Kidney capillary endothelial cell (primary cell): ENCODE results near the gene PCDH10.
A peak's percentile ranks its signal among the peaks of the same experiment; 100 is the strongest.

Source experiments
- DNase-seq: peaks from one replicate; pipeline ENCODE4 v3.0.0-alpha.2; 2018; ENCODE audit warnings: low spot score

Gene PCDH10, protein sequence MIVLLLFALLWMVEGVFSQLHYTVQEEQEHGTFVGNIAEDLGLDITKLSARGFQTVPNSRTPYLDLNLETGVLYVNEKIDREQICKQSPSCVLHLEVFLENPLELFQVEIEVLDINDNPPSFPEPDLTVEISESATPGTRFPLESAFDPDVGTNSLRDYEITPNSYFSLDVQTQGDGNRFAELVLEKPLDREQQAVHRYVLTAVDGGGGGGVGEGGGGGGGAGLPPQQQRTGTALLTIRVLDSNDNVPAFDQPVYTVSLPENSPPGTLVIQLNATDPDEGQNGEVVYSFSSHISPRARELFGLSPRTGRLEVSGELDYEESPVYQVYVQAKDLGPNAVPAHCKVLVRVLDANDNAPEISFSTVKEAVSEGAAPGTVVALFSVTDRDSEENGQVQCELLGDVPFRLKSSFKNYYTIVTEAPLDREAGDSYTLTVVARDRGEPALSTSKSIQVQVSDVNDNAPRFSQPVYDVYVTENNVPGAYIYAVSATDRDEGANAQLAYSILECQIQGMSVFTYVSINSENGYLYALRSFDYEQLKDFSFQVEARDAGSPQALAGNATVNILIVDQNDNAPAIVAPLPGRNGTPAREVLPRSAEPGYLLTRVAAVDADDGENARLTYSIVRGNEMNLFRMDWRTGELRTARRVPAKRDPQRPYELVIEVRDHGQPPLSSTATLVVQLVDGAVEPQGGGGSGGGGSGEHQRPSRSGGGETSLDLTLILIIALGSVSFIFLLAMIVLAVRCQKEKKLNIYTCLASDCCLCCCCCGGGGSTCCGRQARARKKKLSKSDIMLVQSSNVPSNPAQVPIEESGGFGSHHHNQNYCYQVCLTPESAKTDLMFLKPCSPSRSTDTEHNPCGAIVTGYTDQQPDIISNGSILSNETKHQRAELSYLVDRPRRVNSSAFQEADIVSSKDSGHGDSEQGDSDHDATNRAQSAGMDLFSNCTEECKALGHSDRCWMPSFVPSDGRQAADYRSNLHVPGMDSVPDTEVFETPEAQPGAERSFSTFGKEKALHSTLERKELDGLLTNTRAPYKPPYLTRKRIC

DNA sequence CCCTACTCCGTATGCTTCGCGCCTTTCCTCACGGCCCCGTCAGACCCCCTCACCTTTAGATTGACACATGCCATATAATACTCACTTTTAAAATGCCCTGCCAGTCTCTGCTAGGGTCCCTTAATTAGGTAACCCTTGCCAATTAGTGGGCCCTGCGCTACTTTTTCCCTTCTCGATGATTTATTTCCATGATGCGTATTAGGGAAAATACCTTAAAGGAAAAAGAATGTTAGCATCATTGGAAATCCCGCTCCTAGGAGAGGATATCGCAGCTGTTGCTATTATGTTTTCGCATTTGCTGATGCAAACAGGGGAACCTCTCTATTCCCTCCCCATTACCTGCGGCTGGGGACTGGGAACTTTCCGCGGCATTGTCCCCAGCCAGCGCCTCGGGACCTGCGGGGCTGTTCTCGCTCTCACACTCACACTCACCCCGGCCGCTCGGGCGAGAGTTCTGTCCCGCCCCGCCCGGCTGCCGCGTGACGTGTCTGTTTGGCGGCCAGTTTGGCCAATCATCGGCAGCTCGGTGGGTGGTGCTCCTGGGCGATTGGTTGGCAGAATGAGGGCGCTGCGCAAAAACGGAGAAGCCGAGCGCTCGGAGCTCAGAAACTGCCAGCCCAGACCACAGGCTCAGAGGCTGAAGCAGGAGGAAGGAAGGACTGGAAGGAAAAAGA is at the start of gene PCDH10:
TSS of gene PCDH10 (plus strand) at position 605 of the 674 bp plus-strand sequence. CDS start 847 bp downstream, outside the sequence.
- peak; percentile 90 for DNase-seq

DNA sequence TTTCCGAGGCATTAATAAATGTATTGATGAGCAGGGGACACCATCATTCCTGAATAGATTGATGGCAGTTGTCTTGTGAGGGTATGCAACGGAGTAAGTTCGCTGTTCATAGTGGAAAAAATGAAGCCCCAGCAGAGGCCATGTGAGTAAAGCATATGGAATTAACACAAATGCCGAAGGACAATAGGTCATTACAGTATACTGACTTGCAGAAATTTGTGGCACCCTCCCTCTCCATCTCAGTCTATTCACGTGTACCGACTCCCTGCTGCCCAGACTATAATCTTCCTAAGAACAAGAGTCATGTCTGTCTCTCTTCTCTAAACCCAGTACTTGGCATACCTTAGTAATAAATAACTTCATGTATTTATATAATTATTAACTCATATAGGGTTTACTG is 47.1 kb upstream of the PCDH10 start:
- no peak for DNase-seq

DNA sequence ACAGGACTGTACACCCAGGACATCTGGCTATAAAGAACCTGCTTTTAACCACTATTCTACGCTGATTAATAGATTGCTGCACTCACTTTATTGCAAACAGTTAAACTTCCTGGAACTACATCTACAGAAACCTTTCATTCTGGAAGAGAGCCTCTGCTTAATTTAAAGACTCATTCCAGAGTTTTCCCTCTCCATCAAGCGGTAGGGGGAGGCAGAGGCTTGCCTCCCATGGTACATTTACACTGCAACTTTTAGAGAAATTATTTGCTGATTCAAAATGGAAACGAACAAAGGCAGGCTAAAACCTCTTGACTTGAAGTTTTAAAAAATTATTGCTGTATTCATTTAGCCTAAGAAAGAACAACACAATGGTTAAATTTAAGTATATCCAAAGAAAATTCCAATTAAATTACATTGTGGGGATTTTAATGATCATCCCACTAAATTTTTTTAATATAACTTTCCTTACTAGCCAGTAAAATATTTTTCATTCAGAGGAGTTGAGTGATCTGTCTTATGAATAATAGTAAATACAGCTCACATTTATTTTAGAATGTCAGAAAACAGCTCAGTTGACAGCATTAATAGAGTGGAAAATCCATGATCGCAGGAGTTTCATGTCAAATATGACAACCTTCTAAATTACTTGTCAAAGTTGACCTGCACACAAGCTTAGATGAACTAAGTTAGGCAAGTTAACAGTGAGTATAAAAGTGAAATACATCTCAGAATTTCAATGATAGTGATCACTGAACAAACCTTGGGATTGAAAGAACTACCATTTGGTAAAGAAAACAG is 46.3 kb upstream of the PCDH10 start:
- no peak for DNase-seq

DNA sequence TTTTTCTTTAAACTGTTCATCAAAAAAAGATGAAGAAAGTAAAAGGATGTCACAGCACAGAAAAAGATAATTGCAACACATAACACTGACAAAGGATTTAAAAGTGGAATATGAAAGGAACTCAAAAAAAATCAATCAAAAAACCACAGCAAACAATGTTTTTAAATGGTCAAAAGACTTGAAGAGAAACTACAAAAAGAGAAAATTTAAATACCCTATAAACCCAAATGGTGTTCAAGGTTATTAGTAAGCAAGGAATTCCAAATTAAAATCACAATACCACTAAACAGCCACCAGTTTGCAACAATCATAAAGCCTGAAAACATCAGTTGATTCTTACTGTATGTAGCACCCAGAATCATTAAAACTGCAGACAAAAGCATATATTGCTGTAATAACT is 36.5 kb upstream of the PCDH10 start:
- no peak for DNase-seq

DNA sequence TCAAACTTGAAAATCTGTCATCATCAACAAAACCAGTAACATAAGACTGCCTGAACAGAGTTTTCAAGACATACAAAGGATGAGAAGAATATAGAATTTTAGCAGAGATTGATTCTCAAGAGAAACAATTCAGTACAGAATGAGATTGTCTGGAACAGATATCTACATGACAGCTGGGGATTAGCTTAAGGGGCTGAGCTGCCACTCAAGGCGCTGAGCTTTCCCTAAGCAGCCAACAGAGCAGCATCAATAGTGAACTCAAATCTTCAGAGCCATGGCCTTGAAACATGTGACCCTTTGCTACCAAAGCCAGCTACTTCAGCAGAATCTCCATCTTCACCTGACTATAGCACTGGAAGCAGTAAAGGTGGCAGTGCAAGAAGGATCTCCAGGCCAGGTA is 24.3 kb upstream of the PCDH10 start:
- DNase-seq = no peak

DNA sequence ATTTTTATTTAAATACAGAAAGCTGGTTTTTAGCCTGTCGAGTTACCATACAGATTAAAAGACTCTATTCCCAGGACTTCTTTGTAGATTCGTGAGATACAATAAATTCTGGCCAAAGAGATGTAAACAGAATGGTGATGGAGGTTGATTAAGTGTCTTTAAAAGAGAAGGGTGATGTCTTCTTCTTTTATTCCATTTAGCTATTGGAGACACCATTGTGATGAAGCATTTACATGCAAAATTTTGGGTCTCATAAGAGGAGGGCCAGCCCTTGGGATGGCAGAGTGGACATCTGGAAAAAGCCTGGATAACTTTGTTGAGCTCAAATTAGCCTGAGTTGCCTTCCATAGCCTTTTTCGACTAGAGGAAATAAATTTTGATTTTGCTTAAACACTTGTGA is 21.6 kb upstream of the PCDH10 start:
- no peak for DNase-seq

DNA sequence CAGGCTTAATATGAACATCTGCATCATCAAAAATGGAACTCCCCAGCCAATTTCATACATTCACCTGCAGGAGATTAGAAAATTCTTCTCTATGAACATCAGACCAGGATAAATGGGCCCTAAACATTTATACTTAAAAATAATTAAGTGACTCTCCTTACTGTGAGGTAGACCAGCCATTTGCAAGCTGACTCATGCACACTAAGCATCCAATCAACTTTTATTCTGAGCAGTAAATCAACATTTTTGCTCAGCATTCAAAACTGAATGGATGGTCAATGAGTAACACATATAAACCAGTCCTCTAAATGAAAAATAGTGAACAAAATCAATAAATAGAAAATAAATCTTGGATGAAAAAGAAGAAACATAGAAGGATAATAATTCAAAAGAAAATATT is 19.9 kb upstream of the PCDH10 start:
- DNase-seq = no peak

DNA sequence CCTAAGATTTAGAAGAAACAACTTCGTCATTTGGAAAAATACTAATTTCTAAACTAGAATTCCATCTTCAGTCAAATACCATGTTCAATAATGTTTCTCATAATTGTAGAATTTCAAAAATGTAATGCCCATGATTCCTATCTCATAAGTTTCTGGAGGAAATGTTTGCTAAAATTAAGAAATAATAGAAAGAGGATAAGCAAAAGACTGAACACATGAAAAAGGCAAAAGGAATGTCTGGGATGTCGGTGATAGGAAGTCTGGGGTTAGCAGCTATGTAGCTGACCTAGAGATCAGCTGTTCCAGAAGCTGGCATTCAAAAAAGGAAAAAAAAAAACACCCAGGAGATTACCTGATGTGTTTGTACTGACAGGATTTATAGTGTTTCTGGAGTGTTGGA is 18.9 kb upstream of the PCDH10 start:
- no peak for DNase-seq

DNA sequence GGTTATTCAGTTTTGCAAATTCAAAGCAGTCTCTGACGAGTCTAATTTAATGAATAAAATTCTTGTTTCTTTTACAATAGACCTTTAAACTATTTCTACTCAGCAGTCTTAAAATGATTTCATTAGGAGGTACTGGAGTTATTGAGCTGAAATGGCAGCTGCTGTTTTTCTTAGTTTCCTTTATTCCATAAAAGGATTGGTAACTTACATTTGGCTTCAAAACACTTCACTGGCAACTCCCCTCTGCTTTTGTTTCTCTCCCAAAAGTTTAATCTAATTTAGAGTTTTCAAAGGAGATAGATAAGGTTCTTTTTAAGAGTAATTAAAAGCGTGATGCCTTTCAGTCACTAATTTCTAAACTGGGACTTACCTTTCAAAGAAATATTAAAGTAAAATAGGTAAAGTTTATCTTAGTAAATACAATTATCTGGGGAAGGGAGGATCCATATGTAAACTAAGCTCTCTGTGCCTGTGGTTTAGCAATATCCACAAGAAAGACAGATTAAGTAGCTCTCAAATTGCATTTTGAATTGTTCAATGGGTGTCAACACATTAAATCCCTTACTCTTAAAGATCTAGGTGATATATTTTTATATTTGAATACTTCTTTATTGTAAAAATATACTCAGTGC is 17.1 kb upstream of the PCDH10 start:
- no peak for DNase-seq

DNA sequence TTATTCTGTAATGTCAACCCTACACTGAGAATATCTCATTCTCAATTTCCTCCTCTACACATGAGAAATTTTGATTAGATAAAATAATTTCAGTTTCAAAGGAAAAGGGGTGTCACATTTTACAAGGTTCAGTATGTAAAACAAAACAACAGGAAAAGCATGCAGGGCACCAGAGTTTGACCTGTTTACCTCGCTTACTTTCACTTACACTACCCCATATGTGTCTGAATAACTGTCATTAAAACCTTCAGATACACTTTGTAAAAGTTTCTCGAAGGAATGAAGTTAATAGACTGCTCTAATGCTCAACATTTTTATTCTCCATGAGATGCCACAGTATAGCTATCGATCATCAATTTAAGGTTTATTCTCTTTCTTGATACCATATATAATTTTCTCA is 12.3 kb upstream of the PCDH10 start:
- DNase-seq = no peak

DNA sequence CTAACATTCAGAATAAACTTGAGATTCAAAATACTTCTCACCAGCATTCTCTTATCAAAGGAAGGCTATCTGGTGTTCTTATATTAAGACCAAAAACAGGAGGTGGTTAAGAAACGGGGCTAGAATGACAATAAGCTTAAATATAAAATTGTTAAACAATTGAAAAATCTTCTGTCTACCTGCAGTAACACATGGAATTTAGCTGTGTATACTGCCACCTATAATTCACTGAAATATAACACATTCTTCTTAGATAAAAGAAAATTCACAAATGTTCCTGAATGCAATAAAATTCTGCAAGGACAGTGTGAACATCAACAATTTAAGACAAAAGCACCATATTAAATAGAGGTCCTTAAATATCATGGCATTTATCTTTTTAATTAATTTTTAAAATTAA is 11.5 kb upstream of the PCDH10 start:
- DNase-seq = no peak

DNA sequence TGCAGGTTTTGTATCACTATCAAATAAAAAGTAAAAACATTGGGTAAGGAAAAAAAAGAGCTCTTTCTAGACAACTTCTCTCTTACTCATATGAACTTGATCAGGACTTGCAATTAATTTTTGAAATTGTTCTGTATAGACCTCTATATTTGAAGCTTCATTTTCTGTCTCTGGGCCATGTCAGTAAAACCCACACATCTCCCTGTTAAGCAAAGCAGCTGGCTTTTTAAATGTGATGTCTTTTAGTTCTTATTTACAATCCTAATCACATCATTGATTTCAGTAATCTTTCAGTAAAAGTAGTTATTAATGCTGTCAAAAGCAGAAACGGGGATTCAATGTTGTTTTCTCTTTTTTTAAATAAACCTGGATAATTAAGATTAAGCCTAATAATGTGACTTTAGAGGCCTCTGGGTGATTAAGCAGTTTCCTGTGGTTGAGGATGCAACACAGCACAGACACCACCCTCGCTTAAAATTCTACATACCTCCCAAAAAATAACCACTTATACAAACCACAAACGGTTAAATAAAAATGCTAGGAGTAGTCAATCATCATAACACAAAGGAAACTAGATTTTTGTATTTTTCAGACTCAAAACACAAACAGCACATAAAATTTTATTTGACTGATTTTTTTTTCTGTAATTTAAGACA is 5.2 kb upstream of the PCDH10 start:
- DNase-seq = no peak

DNA sequence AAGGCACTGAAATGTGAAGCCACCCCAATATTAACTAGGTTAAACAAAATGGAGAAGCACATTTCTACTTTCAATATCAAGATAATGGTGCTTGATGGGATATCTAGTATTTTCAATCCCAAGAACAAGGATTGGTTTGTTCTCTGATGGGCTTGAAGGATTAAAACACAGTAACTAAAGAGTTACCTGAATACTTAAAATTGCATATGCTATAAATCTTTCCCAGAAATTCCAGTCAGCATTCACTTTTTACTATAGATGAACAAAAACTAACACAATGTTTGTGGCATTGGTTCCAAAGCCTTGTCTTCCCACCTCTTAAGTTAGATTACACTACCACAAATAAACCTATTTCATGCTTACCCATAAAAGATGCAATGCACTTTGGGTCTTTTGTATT is 3.9 kb upstream of the PCDH10 start:
- DNase-seq = no peak

DNA sequence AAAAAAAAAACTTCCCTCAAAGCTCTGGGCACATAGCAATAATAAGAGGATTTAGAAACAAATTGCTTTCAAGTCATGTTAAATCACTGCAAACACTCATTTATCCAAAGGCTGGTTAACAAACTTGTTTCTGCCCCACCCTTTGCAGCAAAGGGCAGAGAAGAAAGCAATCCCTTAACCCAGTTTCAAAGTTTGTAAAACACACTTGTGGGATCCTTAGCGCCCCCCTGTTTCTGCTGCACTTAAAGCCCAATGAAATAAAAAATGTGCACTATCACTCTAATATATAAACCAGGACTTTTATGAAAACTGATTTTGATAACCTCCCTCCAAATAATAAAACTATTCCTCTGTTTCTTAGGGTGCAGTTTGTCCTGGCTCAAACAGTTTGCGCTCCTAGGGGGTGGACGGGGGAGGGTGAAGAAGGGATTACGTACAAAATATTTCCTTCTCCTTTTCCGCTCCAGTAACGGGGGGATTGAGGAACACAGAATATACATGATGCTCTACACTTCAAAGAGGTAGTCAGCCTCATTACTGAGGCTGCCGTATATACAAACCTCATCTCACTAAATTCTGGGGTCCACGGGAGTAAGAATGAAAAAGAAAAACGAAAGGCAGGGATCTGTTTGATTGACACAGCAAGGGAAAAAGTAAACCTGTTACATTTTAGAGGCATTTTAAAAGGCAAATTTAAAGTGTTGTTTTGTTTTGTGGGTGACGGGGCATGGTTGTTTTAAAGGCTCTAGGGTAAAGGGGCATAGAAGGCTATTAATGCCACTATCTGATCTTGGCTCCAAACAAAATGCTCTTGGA is 3.1 kb upstream of the PCDH10 start:
- no peak for DNase-seq

DNA sequence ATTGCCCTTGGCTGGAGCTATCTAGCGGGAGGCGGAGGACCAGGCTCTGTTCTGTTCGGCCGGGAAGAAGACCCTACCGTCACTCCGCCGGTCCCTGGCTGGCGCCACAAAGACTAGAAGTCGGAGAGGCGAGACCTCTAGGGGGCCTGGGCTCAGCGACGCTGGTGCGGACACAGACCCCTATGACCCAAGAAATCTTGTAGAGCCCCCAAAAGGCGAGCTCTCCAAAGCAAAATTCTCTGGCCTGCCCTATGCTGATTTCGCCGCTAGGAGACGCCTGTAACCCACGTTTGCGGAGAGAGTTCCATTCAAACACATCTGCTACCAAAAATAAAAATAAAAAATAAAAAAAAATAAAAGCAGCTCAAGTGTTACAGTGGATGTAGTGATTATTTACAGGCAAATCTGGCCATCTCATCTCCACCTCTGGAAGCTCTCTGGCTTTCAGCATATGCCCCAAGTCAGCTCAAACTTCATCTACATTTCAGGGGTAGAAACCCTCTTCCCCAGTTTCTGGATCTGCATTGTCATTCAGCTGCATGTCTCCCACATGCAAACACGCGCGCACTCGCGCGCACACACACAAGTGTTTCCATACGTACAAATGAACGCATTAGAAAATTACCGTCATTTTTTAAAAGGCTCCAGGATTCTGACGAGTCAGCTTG is 2.4 kb upstream of the PCDH10 start:
- DNase-seq = peak; percentile 66

DNA sequence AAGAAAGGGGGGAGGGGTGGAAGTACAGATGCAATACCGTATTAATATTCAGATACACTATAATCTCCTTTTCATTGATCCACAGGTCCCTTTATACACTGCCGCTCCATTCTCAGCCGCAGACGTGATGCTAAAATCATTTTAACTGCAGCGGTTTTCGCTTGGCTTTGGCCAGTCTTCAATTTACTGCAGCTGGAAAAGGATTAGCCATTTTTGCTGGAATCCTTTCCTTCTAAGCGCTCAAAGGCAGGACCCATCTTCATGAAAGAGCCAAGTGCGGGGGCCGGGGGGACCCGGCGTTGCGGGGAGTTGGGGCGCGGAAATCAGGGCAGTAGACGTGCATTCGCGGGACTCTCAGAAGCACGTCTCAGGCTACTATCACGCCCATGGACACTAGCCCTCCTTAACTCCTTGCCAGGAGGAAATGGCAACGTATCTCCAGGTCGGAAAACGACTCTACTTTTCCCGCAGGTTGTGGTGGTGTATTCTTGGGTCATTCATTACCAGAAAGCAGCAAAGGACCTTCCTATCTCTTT is 1.7 kb upstream of the PCDH10 start:
- DNase-seq = peak; percentile 23

DNA sequence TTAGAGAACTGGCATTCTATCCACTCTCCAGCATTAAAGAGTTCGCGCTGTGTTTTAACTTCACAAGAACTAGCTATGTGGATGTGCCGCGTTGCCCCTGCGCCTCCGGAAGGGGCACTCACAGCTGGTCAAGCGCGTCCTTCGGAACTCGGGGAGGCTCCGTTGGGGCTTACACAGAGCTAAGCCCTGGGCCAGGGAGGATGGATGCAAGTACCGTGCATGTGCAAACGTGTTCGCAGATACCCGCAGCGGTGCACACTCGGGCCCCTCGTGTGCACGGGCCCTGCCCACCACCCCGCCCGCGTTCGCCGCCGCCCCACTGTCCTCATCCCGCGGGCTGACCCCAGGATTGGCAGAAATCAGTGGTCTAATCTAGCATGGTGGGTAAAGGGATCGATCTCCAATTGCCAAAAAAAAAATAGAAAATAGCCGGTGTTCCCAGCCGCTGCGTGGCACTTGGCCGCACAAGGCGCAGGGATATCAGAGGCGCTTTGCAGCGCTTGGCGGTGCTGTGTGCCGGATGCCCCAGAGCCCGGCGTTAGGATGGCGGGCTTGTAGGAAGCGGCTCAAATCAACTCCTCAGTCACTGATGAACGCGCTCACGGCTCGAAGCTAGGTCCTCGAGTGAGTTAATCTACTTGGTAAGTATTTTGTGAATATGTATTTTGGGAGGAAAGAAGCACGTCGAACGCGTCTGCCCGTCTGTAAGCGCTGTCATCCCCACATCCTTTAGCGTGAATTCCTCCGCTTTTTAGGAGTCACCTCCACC is 989 bp upstream of the PCDH10 start:
- peak; percentile 33 for DNase-seq

DNA sequence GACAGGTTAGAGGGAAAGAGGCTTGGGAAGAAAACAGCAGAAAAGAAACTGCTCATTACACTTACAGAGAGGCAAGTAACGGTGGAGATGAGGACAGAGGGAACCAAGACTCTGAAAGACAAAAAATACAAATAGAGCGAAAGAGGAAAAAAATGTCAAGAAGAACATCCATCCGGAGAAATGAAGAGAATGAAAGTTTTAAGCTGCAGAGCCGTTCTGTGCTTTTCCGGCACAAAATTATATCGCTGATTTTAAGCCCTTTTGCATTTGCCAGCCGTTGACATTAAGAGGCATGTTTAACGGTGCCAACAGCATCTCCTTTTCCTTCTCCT is 236 bp downstream of the PCDH10 start:
- DNase-seq = no peak
